ENCODE data around the gene PLK5. TPM values are rescaled to one million over a fixed set of nuclear protein-coding genes. Genes with fewer than 3 reads are reported as not detected.
"Not testable (repeated sequence)": the region's sequence is repeated elsewhere in the genome, so short reads cannot be mapped to it uniquely, and the experiment has no call there.

Gene PLK5
- total RNA-seq, 1 donor from 2014 or later, result not detected

DNA sequence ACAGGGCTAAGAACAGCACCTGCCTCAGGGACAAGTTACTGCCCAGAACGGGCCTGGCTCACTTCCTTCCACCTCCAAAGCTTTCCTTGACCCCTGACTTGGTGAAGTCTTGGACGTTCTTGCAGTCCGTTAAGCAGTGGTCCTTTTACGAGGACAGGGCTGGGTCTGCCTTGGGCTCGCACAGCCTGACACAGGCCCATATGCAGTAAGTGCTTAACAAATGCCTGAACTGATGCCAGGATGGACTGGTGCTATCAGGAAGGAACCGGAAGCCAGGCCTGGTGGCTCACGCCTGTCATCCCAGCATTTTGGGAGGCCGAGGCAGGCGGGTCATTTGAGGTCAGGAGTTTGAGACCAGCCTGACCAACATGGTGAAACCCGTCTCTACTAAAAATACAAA, 1.8 kb upstream of the PLK5 start:
- DNase-seq (ENCODE audit: extremely low read depth, low read depth, low spot score), result no peak

DNA sequence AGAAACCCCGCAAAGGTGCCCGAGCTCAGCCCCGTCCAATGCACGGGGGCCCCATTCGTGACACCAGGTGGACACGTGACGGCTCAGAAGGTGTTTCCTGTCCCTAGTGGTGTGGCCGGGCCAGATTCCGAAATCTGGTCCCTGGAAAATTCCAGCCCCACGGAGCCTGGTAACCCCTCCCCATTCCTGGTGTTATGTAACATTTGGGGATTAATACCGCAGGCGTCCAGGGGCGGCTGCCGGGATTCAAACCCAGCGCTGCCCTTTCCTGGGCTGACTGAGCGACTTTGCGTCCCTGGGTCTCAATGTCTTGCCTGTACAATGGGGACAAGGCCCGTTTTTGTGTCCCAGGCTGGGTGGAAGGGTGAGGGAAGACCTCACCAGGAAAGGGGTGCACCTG, 1.0 kb upstream of the PLK5 start:
- DNase-seq (ENCODE audit: extremely low read depth, low read depth, low spot score), result no peak

DNA sequence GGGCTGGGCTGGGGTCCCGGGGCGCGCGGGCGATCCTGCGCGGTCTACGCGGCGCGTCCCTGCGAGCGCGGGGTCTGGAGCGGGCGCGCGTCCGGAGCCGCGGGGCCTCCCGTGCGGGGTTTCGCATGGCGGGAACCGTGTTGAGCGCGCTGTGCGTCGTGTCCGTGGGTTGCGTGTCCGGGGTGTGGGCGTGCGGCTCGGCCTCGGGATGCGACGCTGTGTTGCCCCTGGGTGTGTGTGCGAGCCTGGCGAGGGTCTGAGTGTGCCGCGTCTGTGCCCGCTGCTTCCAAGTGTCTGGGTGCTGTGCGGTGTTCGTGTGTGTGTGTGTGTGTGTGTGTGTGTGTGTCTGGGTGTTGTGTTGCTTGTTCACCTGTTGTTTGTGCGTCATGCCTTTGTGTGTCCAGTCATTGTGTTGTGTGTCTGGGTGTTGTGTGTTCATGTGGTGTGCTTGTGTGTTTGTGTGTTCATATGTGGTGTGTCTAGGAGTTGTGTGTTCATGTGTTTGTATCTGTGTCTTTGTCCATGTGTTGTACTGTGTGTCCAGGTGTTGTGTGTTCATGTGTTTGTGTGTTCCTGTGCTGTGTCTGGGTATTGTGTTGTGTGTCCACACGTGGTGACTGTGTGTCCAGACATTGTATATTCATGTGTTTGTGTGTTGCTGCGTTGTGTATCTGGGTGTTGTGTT, 552 bp downstream of the PLK5 start:
- DNase-seq (ENCODE audit: extremely low read depth, low read depth, low spot score), result no peak

DNA sequence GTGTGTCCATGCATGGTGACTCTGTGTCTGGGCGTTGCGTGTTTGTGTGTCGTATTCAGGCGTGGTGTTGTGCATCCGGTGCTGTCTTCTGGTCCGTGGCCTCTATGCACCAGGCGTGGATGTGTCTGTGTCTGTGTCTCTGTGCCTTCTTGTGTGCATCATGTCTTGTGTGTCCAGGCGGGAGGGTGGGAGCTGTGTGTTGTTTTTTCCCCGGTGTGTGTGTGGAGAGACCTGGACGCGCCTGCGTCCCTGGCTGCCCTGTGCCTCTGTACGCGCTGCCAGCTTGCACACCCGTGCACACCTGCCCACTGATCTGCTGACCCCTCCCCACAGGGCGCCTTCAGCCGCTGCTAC, 1.1 kb downstream of the PLK5 start:
- DNase-seq (ENCODE audit: extremely low read depth, low read depth, low spot score), result no peak

DNA sequence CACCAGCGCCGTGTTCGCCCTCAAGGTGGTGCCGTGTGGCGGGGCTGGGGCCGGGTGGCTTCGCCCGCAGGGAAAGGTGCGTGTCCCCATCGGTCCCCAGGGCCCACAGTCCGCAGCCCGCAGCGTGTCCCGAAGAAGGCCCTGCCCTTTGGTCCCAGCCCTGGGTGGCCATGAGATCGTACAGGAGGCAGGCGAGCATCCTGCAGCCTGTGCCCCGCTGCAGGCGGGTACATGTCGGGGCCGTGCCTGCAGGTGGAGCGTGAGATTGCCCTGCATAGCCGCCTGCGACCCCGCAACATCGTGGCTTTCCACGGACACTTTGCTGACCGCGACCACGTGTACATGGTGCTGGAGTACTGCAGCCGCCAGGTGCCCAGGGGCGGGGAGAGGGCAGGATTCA, 1.5 kb downstream of the PLK5 start:
- DNase-seq (ENCODE audit: extremely low read depth, low read depth, low spot score), result no peak

DNA sequence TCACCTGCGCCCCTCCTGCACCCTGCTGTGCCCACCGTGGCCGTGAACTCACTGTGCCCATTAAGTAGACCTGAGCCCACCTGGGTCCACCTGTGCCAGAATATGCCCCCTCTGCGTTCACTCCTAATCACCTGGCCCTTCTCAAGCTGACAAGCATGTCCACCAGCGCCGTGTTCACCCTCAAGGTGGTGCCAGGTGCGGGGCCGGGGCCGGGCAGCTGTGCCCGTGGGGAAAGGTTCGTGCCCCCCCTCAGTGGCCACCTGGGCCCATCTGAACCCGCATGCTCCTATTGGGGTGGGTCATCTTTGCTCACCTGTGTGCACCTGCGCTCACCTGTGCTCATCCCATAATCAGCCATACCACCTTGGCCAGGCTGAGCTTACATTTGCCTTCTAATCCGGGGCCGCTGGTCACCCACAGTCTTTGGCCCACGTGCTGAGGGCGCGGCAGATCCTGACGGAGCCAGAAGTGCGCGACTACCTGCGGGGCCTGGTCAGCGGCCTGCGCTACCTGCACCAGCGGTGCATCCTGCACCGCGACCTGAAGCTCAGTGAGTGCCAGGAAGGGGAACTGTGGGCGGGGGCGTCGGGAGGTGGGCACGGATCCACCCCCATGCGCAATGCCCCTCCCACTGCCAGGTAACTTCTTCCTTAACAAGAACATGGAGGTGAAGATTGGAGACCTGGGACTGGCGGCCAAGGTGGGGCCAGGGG, 2.3 kb downstream of the PLK5 start:
- no peak for DNase-seq (ENCODE audit: extremely low read depth, low read depth, low spot score)

DNA sequence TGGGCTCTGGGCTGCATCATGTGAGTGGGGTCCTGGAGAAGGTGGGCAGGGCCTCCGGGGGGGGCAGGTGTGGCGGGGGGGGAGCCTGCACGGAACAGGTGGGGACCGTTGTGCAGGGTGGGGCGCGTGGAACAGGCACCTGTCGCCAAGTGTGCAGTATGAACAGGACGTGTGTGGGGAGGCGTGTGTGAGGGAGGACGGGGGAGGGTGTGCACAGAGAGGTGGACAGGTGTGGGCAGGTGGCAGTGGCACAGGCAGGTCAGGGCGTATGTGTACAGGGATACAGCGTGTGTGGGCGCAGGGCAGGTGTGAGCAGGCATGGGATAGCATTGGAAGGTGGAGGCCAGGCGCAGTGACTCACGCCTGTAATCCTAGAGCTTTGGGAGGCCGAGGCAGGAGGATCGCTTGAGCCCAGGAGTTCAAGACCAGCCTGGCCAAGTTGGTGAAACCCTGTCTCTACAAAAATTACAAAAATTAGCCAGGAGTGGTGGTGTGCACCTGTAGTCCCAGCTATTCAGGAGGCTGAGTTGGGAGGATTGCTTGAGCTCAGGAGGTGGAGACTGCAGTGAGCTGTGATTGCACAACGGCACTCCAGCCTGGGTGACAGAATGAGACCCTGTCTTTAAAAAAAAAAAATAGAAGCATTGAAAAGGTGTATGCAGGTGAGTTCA, 3.2 kb downstream of the PLK5 start:
- DNase-seq (ENCODE audit: extremely low read depth, low read depth, low spot score), result no peak

DNA sequence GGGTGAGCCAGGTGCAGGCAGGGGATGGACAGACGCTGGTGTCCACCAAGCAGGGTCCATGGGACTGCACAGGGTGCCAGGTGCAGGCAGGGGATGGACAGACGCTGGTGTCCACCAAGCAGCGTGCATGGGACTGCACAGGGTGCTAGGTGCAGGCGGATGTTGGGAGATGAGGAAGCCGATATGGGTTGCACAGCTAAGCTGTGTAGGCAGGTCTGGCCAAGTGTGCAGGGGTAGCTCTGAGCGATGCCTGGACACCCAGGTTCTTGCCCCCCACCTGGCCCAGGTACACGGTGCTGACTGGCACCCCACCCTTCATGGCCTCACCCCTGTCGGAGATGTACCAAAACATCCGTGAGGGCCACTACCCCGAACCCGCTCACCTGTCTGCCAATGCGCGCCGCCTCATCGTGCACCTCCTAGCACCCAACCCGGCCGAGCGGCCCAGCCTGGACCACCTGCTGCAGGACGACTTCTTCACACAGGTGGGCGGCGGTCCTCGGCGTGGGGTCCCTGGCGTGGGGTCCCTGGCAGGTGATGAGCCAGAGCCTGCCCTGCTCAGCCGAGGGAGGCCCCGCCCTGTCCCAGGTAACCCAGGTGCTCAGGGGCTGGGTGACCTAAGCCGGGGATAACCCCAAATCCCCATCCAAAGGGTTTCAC, 3.9 kb downstream of the PLK5 start:
- DNase-seq (ENCODE audit: extremely low read depth, low read depth, low spot score), result no peak

DNA sequence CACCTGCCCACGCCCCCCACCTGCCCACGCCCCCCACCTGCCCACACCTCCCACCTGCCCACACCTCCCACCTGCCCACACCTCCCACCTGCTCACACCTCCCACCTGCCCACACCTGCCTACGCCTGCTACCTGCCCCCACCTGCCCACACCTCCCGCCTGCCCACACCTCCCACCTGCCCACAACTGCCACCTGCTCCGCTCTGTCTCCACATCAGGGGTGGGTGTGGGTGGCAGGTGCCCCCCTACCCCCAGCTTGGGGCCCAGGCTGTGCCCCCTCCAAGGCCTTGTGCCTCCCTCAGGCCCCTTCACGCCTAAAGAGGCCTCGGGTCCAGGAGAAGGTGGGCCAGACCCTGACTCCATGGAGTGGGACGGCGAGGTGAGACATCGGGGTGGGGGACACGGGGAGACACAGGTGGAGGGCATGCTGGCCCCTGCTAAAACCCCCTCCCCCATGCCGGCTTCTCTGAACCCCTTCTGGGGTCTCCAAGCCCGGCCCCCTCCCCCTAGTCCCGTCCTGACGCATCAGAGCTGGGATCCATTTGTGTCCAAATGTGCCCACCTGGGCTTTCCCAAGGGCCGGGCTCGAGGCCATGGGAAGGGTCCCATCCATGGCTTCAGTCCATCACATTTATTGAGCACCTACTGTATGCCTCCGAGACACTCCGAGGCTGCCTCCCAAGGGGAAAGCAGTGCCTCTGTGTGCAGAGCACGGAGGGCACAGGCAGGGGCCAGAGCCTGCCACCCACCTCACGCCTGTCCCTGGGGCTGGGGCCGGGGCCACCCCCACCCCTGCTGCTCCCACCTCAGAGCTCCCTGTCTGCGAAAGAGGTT, 4.9 kb downstream of the PLK5 start:
- DNase-seq (ENCODE audit: extremely low read depth, low read depth, low spot score), result no peak

DNA sequence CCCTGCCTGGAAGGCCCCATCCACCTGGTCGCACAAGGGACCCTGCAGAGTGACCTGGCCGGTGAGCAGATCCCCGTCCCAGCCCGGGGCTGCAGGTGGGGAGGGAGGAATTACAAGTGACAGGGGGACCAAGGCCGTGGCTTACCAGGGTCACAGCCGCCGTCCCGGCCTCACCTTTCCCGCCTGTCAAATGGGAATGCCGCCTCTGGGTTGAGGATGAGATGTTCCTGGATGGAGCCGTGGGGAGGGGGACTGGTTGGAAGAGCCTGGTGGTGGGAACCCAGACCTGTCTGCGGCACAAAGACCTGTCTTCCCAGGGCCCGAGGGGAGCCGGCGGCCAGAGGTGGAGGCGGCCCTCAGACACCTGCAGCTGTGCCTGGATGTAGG, 5.5 kb downstream of the PLK5 start:
- DNase-seq (ENCODE audit: extremely low read depth, low read depth, low spot score), result no peak

DNA sequence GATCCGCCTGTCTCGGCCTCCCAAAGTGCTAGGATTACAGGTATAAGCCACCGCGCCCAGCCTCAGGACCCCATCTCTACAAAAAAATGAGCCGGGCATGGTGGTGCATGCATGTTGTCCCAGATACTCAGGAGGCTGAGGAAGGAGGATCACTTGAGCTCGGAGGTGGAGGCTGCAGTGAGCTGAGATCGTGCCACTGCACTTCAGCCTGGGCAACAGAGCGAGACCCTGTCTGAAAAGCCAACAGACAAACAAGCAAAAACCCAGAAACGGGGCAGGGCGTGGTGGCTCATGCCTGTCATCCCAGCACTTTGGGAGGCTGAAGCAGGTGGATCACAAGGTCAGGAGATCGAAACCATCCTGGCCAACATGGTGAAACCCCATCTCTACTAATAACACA, 7.0 kb downstream of the PLK5 start:
- DNase-seq (ENCODE audit: extremely low read depth, low read depth, low spot score), result not testable (repeated sequence)

DNA sequence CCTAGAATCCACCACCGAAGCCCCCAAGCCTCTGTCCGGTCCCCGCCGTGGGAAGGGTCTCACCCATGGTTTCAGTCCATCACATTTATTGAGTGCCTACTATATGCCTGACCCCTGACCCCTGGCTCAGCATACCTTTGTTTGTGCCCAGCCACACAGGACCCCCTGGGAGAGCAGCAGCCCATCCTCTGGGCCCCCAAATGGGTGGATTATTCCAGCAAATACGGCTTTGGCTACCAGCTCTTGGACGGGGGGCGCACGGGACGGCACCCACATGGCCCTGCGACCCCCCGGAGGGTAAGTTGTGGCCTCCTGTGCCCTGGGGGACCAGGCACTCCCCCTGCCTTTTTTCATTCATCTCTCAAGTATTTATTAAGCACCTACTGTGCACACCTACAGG, 7.7 kb downstream of the PLK5 start:
- DNase-seq (ENCODE audit: extremely low read depth, low read depth, low spot score), result no peak

DNA sequence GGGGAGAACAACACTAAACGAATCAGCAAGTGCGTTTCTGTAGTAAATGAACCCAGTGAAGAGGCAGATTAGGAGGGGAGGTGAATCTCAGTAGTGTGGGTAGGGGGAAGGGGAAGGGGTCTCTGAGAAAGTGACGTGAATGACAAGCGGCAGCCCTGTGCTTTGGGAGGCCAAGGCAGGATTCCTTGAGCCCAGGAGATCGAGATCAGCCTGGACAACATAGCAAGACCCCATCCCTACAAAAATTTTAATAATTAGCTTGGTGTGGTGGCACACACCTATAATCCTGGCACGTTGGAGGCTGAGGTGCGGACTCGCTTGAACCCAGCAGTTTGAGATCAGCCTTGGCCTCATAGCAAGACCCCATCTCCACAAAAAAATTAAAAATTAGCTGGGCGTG, 8.1 kb downstream of the PLK5 start:
- no peak for DNase-seq (ENCODE audit: extremely low read depth, low read depth, low spot score)

DNA sequence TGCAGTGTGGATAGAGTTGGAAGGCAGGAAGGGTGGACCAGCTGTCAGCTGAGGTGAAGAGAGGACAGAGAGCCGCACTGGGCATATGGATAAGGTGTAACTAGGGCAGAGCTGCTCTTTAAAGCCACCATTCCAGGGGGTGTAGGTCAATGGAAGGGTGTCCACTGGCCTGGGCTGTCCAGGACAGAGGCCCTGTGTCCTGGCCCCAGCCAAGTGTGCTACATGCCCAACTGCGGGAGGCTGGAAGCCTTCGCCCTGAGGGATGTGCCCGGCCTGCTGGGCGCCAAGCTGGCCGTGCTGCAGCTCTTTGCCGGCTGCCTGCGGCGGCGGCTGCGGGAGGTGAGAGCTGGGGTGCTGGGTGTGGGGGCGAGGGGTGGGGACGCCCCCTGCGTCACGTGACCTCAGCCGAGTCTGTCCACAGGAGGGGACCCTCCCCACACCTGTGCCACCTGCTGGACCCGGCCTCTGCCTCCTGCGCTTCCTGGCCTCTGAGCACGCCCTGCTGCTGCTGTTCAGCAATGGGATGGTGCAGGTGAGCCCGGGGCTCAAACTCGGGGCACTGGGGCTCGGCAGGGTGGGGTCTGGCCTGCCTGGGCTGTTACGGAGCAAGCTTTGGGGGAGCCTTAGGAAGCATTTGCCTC, 9.8 kb downstream of the PLK5 start:
- DNase-seq (ENCODE audit: extremely low read depth, low read depth, low spot score), result no peak

DNA sequence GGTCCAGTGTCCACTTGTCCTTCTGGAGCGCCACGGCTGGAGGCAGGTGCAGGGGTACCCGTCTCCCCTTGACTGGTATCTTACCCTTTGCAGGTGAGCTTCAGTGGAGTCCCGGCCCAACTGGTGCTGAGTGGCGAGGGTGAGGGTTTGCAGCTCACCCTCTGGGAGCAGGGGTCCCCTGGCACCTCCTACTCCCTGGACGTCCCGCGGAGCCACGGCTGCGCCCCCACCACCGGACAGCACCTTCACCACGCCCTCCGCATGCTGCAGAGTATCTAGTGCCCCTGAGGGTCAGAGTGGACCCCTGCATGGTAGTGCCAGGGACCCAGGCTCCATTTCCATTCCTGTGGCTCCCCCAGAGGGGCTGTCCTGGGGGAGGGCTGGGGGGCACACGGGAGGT, 11.1 kb downstream of the PLK5 start:
- no peak for DNase-seq (ENCODE audit: extremely low read depth, low read depth, low spot score)

DNA sequence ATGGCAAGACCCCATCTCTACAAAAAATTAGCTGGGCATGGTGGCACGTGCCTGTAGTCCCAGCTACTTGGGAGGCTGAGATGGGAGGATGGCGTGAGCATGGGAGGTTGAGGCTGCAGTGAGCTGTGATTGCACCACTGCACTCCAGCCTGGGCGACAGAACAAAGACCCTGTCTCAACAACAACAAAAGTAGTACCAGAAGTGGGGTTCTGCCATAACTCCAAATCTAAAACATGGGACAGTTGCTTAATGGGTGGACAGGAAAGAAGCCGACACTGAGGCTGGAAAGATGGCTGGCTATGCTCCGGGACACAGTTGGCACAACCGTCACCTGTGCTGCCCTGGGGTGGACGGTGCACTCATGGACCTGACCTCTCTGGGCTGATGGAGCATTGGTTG, 11.8 kb downstream of the PLK5 start:
- DNase-seq (ENCODE audit: extremely low read depth, low read depth, low spot score), result not testable (repeated sequence)

DNA sequence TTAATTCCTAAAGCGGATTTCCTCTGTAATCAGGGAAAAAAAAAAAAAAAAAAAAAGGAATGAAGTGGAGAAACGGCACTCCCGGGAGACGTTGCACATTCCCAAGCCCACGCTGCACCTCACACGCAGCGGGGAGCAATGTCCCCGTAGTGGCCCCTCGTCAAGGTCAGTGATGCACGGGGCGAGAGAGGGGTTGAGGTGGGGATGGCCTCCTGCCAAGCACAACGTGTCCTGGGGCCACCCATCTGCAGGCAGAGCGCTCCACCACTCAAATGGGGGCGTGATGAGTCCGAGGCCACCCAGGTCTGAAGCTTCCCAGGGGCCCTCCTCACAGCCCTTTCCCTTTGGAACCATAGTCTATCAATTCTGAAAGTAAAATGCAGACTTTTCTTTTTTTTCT, 15.1 kb downstream of the PLK5 start:
- no peak for DNase-seq (ENCODE audit: extremely low read depth, low read depth, low spot score)

DNA sequence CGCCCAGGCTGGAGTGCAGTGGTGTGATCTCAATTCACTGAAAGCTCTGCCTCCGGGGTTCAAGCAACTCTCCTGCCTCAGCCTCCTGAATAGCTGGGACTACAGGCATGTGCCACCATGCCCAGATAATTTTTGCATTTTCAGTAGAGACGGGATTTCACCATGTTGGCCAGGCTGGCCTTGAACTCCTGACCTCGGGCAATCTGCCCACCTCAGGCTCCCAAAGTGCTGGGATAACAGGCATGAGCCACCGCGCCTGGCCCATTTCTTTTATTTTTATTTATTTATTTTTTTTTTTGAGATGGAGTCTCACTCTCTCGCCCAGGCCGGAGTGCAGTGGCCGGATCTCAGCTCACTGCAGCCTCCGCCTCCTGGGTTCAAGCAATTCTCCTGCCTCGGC, 15.9 kb downstream of the PLK5 start:
- not testable (repeated sequence) for DNase-seq (ENCODE audit: extremely low read depth, low read depth, low spot score)

DNA sequence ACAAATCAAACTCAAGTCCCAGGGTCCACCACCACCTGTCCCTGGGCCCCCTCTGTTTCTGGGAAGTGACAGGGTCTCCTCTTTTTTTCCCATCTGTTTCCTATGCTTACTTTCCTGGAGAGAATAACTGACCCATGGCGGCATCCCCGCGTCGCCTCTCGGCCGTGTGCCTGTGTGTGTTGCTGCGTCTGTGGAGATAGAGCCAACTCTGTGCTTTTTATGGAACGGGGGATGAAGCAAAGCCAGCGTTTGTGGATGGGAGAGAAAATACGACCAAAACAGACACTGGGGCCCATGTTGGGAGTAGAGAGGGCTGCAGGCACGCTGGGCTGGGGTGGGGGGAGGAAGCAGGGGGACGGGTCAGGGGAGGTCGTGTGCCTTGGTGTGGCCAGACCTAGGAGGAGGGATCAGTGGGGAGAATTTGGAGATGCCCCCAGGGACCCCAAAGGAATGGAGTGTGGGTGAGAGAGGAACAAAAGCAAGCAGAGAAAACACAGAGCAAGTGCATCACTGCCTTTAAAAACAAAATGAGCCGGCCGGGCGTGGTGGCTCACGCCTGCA, 16.6 kb downstream of the PLK5 start:
- DNase-seq (ENCODE audit: extremely low read depth, low read depth, low spot score), result no peak

DNA sequence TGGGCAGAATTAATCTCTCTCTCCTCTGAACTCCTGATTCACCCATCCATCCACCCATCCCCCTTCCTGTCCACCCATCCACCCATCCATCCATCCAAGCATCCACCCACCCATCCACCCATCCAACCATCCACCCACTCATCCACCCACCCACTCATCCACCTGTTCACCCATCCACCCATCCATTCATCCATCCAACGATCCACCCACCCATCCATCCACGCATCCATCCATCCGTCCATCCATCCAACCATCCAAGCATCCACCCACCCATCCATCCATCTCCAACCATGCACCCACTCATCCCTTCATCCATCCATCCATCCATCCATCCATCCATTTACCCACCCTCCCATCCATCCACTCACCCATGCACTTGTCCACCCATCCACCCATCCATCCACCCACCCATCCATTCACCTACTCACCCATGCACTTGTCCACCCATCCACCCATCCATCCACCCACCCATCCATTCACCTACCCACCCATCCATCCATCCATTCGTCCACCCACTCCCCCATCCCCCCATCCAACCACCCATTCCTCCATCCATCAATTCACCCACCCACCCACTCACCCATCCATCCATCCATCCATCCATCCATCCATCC, 25.6 kb downstream of the PLK5 start:
- DNase-seq (ENCODE audit: extremely low read depth, low read depth, low spot score), result no peak

Data from glomerular endothelial cell (primary cell).